ENCODE results near the gene CNBP. TPM values are rescaled to one million over a fixed set of nuclear protein-coding genes. Genes with fewer than 3 reads are reported as not detected.

The CNBP gene
- 341 TPM for polyA plus RNA-seq (2012; ENCODE audit: insufficient read length, low read depth)

- TF ChIP-seq TAF1 (IDR thresholded peaks at IDR 0.05; ENCODE audit: borderline replicate concordance, insufficient read depth, low read length): peak; percentile 88
- TF ChIP-seq, protein P1, sequence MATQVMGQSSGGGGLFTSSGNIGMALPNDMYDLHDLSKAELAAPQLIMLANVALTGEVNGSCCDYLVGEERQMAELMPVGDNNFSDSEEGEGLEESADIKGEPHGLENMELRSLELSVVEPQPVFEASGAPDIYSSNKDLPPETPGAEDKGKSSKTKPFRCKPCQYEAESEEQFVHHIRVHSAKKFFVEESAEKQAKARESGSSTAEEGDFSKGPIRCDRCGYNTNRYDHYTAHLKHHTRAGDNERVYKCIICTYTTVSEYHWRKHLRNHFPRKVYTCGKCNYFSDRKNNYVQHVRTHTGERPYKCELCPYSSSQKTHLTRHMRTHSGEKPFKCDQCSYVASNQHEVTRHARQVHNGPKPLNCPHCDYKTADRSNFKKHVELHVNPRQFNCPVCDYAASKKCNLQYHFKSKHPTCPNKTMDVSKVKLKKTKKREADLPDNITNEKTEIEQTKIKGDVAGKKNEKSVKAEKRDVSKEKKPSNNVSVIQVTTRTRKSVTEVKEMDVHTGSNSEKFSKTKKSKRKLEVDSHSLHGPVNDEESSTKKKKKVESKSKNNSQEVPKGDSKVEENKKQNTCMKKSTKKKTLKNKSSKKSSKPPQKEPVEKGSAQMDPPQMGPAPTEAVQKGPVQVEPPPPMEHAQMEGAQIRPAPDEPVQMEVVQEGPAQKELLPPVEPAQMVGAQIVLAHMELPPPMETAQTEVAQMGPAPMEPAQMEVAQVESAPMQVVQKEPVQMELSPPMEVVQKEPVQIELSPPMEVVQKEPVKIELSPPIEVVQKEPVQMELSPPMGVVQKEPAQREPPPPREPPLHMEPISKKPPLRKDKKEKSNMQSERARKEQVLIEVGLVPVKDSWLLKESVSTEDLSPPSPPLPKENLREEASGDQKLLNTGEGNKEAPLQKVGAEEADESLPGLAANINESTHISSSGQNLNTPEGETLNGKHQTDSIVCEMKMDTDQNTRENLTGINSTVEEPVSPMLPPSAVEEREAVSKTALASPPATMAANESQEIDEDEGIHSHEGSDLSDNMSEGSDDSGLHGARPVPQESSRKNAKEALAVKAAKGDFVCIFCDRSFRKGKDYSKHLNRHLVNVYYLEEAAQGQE (IDR thresholded peaks at IDR 0.05; ENCODE audit: insufficient read depth in 1 of 2, low read depth in 2 of 2, low read length in 2 of 2): 0 out of 4 replicates have a peak, but pooled peaks of 1 of the 2 experiments have one; percentile 8
- TF ChIP-seq POLR2AphosphoS5 (IDR thresholded peaks at IDR 0.05; ENCODE audit: low read depth, low read length): peak; percentile 92
- TF ChIP-seq FOXP2 (optimal IDR thresholded peaks at IDR 0.05; ENCODE audit: borderline replicate concordance, extremely low read depth, extremely low read length, insufficient read depth): no peak
- peak; percentile 36; the same call in 1 of the 2 replicates for TF ChIP-seq SIN3A (IDR thresholded peaks at IDR 0.05; ENCODE audit: borderline replicate concordance, insufficient read depth, low read length)
Measured at GRCh38 chr3:129183569-129184395, at the start of gene CNBP. TSS of gene CNBP (minus strand) at chr3:129183896. CDS start at chr3:129171757, 12,139 bp downstream.

- TF ChIP-seq POLR2AphosphoS5 (IDR thresholded peaks at IDR 0.05; ENCODE audit: low read depth, low read length) (no peak), FOXP2 (optimal IDR thresholded peaks at IDR 0.05; ENCODE audit: borderline replicate concordance, extremely low read depth, extremely low read length, insufficient read depth) (no peak), TAF1 (IDR thresholded peaks at IDR 0.05; ENCODE audit: borderline replicate concordance, insufficient read depth, low read length) (no peak), SIN3A (IDR thresholded peaks at IDR 0.05; ENCODE audit: borderline replicate concordance, insufficient read depth, low read length) (no peak)
- TF ChIP-seq, protein P1 (IDR thresholded peaks at IDR 0.05; ENCODE audit: insufficient read depth in 1 of 2, low read depth in 2 of 2, low read length in 2 of 2): no peak
Measured at GRCh38 chr3:129231331-129232119, 47.8 kb upstream of the CNBP start.

- TF ChIP-seq SIN3A (IDR thresholded peaks at IDR 0.05; ENCODE audit: borderline replicate concordance, insufficient read depth, low read length) (no peak), FOXP2 (optimal IDR thresholded peaks at IDR 0.05; ENCODE audit: borderline replicate concordance, extremely low read depth, extremely low read length, insufficient read depth) (no peak), POLR2AphosphoS5 (IDR thresholded peaks at IDR 0.05; ENCODE audit: low read depth, low read length) (no peak), TAF1 (IDR thresholded peaks at IDR 0.05; ENCODE audit: borderline replicate concordance, insufficient read depth, low read length) (no peak)
- TF ChIP-seq, protein P1 (IDR thresholded peaks at IDR 0.05; ENCODE audit: insufficient read depth in 1 of 2, low read depth in 2 of 2, low read length in 2 of 2): no peak
Measured at GRCh38 chr3:129230311-129231019, 46.8 kb upstream of the CNBP start.

GRCh38 chr3:129228891-129229585 lies 45.3 kb upstream of the CNBP start:
- TF ChIP-seq, protein P1 (IDR thresholded peaks at IDR 0.05; ENCODE audit: insufficient read depth in 1 of 2, low read depth in 2 of 2, low read length in 2 of 2): no peak
- TF ChIP-seq SIN3A (IDR thresholded peaks at IDR 0.05; ENCODE audit: borderline replicate concordance, insufficient read depth, low read length) (no peak), FOXP2 (optimal IDR thresholded peaks at IDR 0.05; ENCODE audit: borderline replicate concordance, extremely low read depth, extremely low read length, insufficient read depth) (peak; percentile 14), TAF1 (IDR thresholded peaks at IDR 0.05; ENCODE audit: borderline replicate concordance, insufficient read depth, low read length) (no peak), POLR2AphosphoS5 (IDR thresholded peaks at IDR 0.05; ENCODE audit: low read depth, low read length) (peak; percentile 54; the same call in 1 of the 2 replicates)

Measured in PFSK-1 (cell line).